Liver (tissue), 9 donors: Measurements from ENCODE around the gene CTSW. TPM values are rescaled to one million over a fixed set of nuclear protein-coding genes. Genes with fewer than 3 reads are reported as not detected.

ENCODE experiments used
- DNase-seq: peaks from one replicate; pipeline ENCODE4 v3.0.0-alpha.2; 2017; ENCODE audit warnings: low spot score
- H3K27ac ChIP-seq, 2 donors: one replicate each; pipeline ENCODE4 v1.7.0; 2013; ENCODE audit warnings: inconsistent platforms in 2 of 2, low read length in 2 of 2, control low read depth in 1 of 2, low read depth in 1 of 2, mild to moderate bottlenecking in 1 of 2
- H3K27me3 ChIP-seq, 4 donors: one replicate each; pipeline versions ENCODE4 v1.6.1 to v1.7.0; 2013; ENCODE audit warnings: low read length in 3 of 4, inconsistent platforms in 1 of 4, mild to moderate bottlenecking in 1 of 4, moderate library complexity in 1 of 4; ENCODE audit not compliant: control insufficient read depth in 4 of 4, insufficient read depth in 4 of 4
- H3K36me3 ChIP-seq, 4 donors: one replicate each; pipeline versions ENCODE4 v1.6.1 to v1.7.0; 2013; ENCODE audit warnings: low read length in 3 of 4, mild to moderate bottlenecking in 3 of 4, low read depth in 1 of 4, moderate library complexity in 1 of 4; ENCODE audit not compliant: control insufficient read depth in 4 of 4, insufficient read depth in 3 of 4
- H3K4me1 ChIP-seq, 4 donors: one replicate each; pipeline versions ENCODE4 v1.6.1 to v1.7.0; 2013; ENCODE audit warnings: low read length in 3 of 4, mild to moderate bottlenecking in 3 of 4, moderate library complexity in 1 of 4; ENCODE audit not compliant: control insufficient read depth in 4 of 4, insufficient read depth in 4 of 4
- H3K4me3 ChIP-seq, 3 donors: one replicate each; pipeline versions ENCODE4 v1.6.1 to v1.7.0; 2013; ENCODE audit warnings: low read length in 3 of 3, control low read depth in 1 of 3, low read depth in 1 of 3, mild to moderate bottlenecking in 1 of 3
- H3K9ac ChIP-seq, 2 donors: one replicate each; pipeline ENCODE4 v1.7.0; 2013; ENCODE audit warnings: low read length in 2 of 2, mild to moderate bottlenecking in 2 of 2, moderate library complexity in 2 of 2, control low read depth in 1 of 2, low read depth in 1 of 2
- H3K9me3 ChIP-seq, 4 donors: one replicate each; pipeline versions ENCODE4 v1.6.1 to v1.7.0; 2013; ENCODE audit warnings: low read length in 3 of 4; ENCODE audit not compliant: control insufficient read depth in 4 of 4
- ATF3 ChIP-seq: IDR thresholded peaks from 2 replicates; pipeline ENCODE4 v1.6.1; 2016; ENCODE audit warnings: antibody characterized with exemption
- CTCF ChIP-seq: fragments of 150-350 bp; IDR thresholded peaks from 2 replicates; pipeline ENCODE4 v1.5.1; 2017; ENCODE audit warnings: improper control_type of control experiment, low read depth, low read length; ENCODE audit not compliant: missing input control
- EGR1 ChIP-seq, 2 donors: IDR thresholded peaks; 2 replicates each; pipeline ENCODE4 v1.6.1; 2016 to 2018; ENCODE audit warnings: antibody characterized with exemption in 2 of 2, low read depth in 2 of 2
- FOXA1 ChIP-seq: IDR thresholded peaks from 2 replicates; pipeline ENCODE4 v1.6.1; 2016; ENCODE audit warnings: antibody characterized with exemption
- FOXA2 ChIP-seq: IDR thresholded peaks from 2 replicates; pipeline ENCODE4 v1.6.1; 2016; ENCODE audit warnings: antibody characterized with exemption
- GABPA ChIP-seq, 2 donors: IDR thresholded peaks in 1 of 2; conservative IDR thresholded peaks in 1 of 2; 2 replicates each; pipeline ENCODE4 v1.6.1; 2016; ENCODE audit warnings: antibody characterized with exemption in 2 of 2, mild to moderate bottlenecking in 1 of 2, moderate library complexity in 1 of 2
- HNF4A ChIP-seq, 2 donors: conservative IDR thresholded peaks; 2 replicates each; pipeline ENCODE4 v1.6.1; 2016; ENCODE audit warnings: antibody characterized with exemption in 2 of 2, mild to moderate bottlenecking in 2 of 2
- HNF4G ChIP-seq: IDR thresholded peaks from 2 replicates; pipeline ENCODE4 v1.6.1; 2016; ENCODE audit warnings: antibody characterized with exemption
- JUND ChIP-seq, 2 donors: IDR thresholded peaks; 2 replicates each; pipeline ENCODE4 v1.6.1; 2016; ENCODE audit warnings: antibody characterized with exemption in 2 of 2
- MAX ChIP-seq: IDR thresholded peaks from 2 replicates; pipeline ENCODE4 v1.6.1; 2016; ENCODE audit warnings: antibody characterized with exemption
- NR2F2 ChIP-seq: IDR thresholded peaks from 2 replicates; pipeline ENCODE4 v1.6.1; 2016; ENCODE audit warnings: antibody characterized with exemption
- RAD21 ChIP-seq, 2 donors: IDR thresholded peaks; 2 replicates each; pipeline ENCODE4 v1.6.1; 2016; ENCODE audit warnings: antibody characterized with exemption in 2 of 2, mild to moderate bottlenecking in 2 of 2
- RXRA ChIP-seq, 2 donors: IDR thresholded peaks; 2 replicates each; pipeline ENCODE4 v1.6.1; 2017 to 2018; ENCODE audit warnings: antibody characterized with exemption in 2 of 2, mild to moderate bottlenecking in 1 of 2
- SP1 ChIP-seq: IDR thresholded peaks from 2 replicates; pipeline ENCODE4 v1.6.1; 2018; ENCODE audit warnings: antibody characterized with exemption, mild to moderate bottlenecking
- TAF1 ChIP-seq: conservative IDR thresholded peaks from 2 replicates; pipeline ENCODE4 v1.6.1; 2016; ENCODE audit warnings: antibody characterized with exemption, mild to moderate bottlenecking
- YY1 ChIP-seq: IDR thresholded peaks from 2 replicates; pipeline ENCODE4 v1.6.1; 2016; ENCODE audit warnings: antibody characterized with exemption, mild to moderate bottlenecking
- WGBS: extraction: QIAGEN DNeasy Blood & Tissue Kit; methylation state at CpG from one replicate; pipeline ENCODE4 v1.1.7; 2013; 5-methylcytosine and 5-hydroxymethylcytosine counted together
- polyA plus RNA-seq, 2 donors: library from polyadenylated mRNA; stranded (reverse) in 1 of 2; unstranded in 1 of 2; fragments of 200-250 nt in 1 of 2; fragments of >200 nt in 1 of 2; fragmentation: Nextera tagmentation in 1 of 2; extraction: Ambion mirVana in 1 of 2; gene quantifications; one replicate each; pipeline versions ENCODE4 v1.2.1 to v1.2.3, GENCODE V29; 2013 to 2015
- total RNA-seq, 2 donors: library from RNA; depleted of rRNA; stranded (reverse); fragments of >200 nt; gene quantifications; one replicate each; pipeline ENCODE4 v1.2.3, GENCODE V29; 2014
- TF ChIP-seq, protein P1 (sequence below): IDR thresholded peaks from 2 replicates; pipeline ENCODE4 v1.6.1; 2016; ENCODE audit warnings: antibody characterized with exemption, mild to moderate bottlenecking
- TF ChIP-seq, protein P2 (sequence below): IDR thresholded peaks from 2 replicates; pipeline ENCODE4 v1.6.1; 2016; ENCODE audit warnings: antibody characterized with exemption
- donor health status: healthy.
- donor health status: healthy.
- donor health status: healthy.
- donor health status: healthy.
- donor health status: healthy.

CTSW gene
- total and polyA plus RNA-seq, 4 donors, result 1.3 to 2.9 (median 2.1) TPM

- TF ChIP-seq CTCF, result no peak
These were observed 40.8 kb downstream of the CTSW start (continued) for GRCh38 chr11:65920372-65920802.

GRCh38 chr11:65921033-65921555 lies 41.5 kb downstream of the CTSW start:
- H3K4me1 ChIP-seq, result peaks cover 7 to 31% (median 21%) of the 10 kb centered on the region in 4 donors
- H3K9ac ChIP-seq, result no peak overlapping the region
- TF ChIP-seq ATF3, result no peak

GRCh38 chr11:65921876-65922275 lies 42.2 kb downstream of the CTSW start:
- H3K36me3 ChIP-seq, result peaks cover 0 to 9% (median 4%) of the 10 kb centered on the region in 4 donors
- no peak overlapping the region for H3K9ac ChIP-seq
- no peak for TF ChIP-seq TAF1
- no peak for TF ChIP-seq ATF3
- TF ChIP-seq, protein P1, sequence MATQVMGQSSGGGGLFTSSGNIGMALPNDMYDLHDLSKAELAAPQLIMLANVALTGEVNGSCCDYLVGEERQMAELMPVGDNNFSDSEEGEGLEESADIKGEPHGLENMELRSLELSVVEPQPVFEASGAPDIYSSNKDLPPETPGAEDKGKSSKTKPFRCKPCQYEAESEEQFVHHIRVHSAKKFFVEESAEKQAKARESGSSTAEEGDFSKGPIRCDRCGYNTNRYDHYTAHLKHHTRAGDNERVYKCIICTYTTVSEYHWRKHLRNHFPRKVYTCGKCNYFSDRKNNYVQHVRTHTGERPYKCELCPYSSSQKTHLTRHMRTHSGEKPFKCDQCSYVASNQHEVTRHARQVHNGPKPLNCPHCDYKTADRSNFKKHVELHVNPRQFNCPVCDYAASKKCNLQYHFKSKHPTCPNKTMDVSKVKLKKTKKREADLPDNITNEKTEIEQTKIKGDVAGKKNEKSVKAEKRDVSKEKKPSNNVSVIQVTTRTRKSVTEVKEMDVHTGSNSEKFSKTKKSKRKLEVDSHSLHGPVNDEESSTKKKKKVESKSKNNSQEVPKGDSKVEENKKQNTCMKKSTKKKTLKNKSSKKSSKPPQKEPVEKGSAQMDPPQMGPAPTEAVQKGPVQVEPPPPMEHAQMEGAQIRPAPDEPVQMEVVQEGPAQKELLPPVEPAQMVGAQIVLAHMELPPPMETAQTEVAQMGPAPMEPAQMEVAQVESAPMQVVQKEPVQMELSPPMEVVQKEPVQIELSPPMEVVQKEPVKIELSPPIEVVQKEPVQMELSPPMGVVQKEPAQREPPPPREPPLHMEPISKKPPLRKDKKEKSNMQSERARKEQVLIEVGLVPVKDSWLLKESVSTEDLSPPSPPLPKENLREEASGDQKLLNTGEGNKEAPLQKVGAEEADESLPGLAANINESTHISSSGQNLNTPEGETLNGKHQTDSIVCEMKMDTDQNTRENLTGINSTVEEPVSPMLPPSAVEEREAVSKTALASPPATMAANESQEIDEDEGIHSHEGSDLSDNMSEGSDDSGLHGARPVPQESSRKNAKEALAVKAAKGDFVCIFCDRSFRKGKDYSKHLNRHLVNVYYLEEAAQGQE, result no peak
- TF ChIP-seq, protein P2, sequence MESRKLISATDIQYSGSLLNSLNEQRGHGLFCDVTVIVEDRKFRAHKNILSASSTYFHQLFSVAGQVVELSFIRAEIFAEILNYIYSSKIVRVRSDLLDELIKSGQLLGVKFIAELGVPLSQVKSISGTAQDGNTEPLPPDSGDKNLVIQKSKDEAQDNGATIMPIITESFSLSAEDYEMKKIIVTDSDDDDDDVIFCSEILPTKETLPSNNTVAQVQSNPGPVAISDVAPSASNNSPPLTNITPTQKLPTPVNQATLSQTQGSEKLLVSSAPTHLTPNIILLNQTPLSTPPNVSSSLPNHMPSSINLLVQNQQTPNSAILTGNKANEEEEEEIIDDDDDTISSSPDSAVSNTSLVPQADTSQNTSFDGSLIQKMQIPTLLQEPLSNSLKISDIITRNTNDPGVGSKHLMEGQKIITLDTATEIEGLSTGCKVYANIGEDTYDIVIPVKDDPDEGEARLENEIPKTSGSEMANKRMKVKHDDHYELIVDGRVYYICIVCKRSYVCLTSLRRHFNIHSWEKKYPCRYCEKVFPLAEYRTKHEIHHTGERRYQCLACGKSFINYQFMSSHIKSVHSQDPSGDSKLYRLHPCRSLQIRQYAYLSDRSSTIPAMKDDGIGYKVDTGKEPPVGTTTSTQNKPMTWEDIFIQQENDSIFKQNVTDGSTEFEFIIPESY, result no peak
- TF ChIP-seq GABPA (IDR thresholded peaks at IDR 0.05 in 1 of 2, conservative IDR thresholded peaks at IDR 0.05 in 1 of 2), result no peak
- TF ChIP-seq RXRA (IDR thresholded peaks at IDR 0.05), result no peak
- no peak for TF ChIP-seq MAX
- no peak for TF ChIP-seq CTCF
- no peak for TF ChIP-seq FOXA2
- TF ChIP-seq HNF4G, result no peak
- no peak for TF ChIP-seq EGR1 (IDR thresholded peaks at IDR 0.05; ENCODE audit: low read depth in 2 of 2)
- TF ChIP-seq NR2F2, result no peak
- no peak for TF ChIP-seq YY1
- no peak for TF ChIP-seq RAD21 (IDR thresholded peaks at IDR 0.05)
- TF ChIP-seq HNF4A (conservative IDR thresholded peaks at IDR 0.05), result no peak
- no peak for TF ChIP-seq FOXA1
- TF ChIP-seq SP1, result no peak
- TF ChIP-seq JUND (IDR thresholded peaks at IDR 0.05), result no peak
- peaks cover 7 to 28% (median 20%) of the 10 kb centered on the region in 4 donors for H3K4me1 ChIP-seq
- H3K27me3 ChIP-seq, result no peaks in the 10 kb centered on the region
- 96% methylated on average over 10 of the region's 10 CpGs for WGBS
- H3K27ac ChIP-seq, result no peak overlapping the region
- no peak for DNase-seq
- no peaks in the 10 kb centered on the region for H3K9me3 ChIP-seq
- no peak overlapping the region for H3K4me3 ChIP-seq

More at GRCh38 chr11:65921033-65921555, 41.5 kb downstream of the CTSW start:
- no peaks in the 10 kb centered on the region for H3K27me3 ChIP-seq
- H3K4me3 ChIP-seq, result no peak overlapping the region
- peaks cover 0 to 9% (median 4%) of the 10 kb centered on the region in 4 donors for H3K36me3 ChIP-seq
- DNase-seq, result no peak
- WGBS, result 94% methylated on average over 12 of the region's 12 CpGs
- no peak overlapping the region for H3K27ac ChIP-seq
- no peaks in the 10 kb centered on the region for H3K9me3 ChIP-seq
